ENCODE measurements around the gene HSPA12A. TPM values are rescaled to one million over a fixed set of nuclear protein-coding genes. Genes with fewer than 3 reads are reported as not detected.
A peak's percentile ranks its signal among the peaks of the same experiment; 100 is the strongest.

HSPA12A gene
- total and polyA plus RNA-seq, 2 of the 13 experiments (the other 11 are each of a cell fraction or from before 2014, with no cell fraction given), result 6.4 to 13.6 TPM

DNA sequence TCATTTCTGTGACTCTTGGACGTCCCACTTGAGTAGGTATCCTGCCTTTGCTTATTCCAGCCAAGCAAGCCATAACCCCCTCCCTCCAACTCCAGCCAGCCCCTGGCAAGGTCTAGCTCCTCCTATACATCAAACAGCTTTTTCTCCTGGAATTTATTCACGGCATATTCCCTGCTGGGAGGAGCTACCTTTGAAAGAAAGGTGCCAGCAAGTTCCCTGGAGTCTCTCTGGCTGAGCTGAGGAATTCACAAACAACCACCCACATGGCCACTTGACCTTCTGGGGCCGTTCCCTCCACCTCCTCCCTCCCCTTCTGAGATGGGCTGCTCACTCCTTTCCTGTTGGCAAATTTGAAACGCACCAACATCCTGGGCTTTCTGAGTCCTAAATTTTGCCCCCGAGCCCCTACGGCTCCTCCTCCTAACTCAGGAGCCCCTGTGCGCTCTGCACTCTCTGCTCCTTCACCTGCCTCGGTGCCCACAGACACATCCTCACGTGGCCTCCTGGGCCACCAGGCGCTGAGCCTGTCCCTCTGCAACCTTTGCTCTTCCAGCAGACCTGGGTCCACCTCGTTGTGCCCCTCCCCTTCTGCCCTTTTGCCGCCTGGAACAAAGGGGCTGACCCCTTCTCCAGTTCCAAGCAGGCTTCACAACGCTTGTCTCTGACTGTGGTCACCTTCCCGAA is 48.0 kb downstream of the HSPA12A start (continued):
- no peak for TF ChIP-seq ZNF318 (CRISPR knock-in tag; IDR thresholded peaks at IDR 0.05)
- no peak for TF ChIP-seq SRF (IDR thresholded peaks at IDR 0.05; ENCODE audit: low read depth, low read length)
- no peak for TF ChIP-seq PAX8 (CRISPR knock-in tag; IDR thresholded peaks at IDR 0.05; ENCODE audit: borderline replicate concordance)
- peak; percentile 11 for TF ChIP-seq SKI (IDR thresholded peaks at IDR 0.05; ENCODE audit: partially characterized antibody)
- TF ChIP-seq ZKSCAN5 (CRISPR knock-in tag; IDR thresholded peaks at IDR 0.05), result no peak
- TF ChIP-seq ZBTB42 (CRISPR knock-in tag; IDR thresholded peaks at IDR 0.05), result no peak
- TF ChIP-seq BHLHE40 (IDR thresholded peaks at IDR 0.05; ENCODE audit: low read length), result peak; percentile 55
- TF ChIP-seq, protein P1, sequence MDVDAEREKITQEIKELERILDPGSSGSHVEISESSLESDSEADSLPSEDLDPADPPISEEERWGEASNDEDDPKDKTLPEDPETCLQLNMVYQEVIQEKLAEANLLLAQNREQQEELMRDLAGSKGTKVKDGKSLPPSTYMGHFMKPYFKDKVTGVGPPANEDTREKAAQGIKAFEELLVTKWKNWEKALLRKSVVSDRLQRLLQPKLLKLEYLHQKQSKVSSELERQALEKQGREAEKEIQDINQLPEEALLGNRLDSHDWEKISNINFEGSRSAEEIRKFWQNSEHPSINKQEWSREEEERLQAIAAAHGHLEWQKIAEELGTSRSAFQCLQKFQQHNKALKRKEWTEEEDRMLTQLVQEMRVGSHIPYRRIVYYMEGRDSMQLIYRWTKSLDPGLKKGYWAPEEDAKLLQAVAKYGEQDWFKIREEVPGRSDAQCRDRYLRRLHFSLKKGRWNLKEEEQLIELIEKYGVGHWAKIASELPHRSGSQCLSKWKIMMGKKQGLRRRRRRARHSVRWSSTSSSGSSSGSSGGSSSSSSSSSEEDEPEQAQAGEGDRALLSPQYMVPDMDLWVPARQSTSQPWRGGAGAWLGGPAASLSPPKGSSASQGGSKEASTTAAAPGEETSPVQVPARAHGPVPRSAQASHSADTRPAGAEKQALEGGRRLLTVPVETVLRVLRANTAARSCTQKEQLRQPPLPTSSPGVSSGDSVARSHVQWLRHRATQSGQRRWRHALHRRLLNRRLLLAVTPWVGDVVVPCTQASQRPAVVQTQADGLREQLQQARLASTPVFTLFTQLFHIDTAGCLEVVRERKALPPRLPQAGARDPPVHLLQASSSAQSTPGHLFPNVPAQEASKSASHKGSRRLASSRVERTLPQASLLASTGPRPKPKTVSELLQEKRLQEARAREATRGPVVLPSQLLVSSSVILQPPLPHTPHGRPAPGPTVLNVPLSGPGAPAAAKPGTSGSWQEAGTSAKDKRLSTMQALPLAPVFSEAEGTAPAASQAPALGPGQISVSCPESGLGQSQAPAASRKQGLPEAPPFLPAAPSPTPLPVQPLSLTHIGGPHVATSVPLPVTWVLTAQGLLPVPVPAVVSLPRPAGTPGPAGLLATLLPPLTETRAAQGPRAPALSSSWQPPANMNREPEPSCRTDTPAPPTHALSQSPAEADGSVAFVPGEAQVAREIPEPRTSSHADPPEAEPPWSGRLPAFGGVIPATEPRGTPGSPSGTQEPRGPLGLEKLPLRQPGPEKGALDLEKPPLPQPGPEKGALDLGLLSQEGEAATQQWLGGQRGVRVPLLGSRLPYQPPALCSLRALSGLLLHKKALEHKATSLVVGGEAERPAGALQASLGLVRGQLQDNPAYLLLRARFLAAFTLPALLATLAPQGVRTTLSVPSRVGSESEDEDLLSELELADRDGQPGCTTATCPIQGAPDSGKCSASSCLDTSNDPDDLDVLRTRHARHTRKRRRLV (CRISPR knock-in tag; IDR thresholded peaks at IDR 0.05), result no peak
- peak; percentile 47; the same call in 1 of the 2 replicates for TF ChIP-seq SP4 (CRISPR knock-in tag; IDR thresholded peaks at IDR 0.05)
- TF ChIP-seq ZNF510 (CRISPR knock-in tag; IDR thresholded peaks at IDR 0.05; ENCODE audit: low read depth), result no peak
- TF ChIP-seq, protein P2, sequence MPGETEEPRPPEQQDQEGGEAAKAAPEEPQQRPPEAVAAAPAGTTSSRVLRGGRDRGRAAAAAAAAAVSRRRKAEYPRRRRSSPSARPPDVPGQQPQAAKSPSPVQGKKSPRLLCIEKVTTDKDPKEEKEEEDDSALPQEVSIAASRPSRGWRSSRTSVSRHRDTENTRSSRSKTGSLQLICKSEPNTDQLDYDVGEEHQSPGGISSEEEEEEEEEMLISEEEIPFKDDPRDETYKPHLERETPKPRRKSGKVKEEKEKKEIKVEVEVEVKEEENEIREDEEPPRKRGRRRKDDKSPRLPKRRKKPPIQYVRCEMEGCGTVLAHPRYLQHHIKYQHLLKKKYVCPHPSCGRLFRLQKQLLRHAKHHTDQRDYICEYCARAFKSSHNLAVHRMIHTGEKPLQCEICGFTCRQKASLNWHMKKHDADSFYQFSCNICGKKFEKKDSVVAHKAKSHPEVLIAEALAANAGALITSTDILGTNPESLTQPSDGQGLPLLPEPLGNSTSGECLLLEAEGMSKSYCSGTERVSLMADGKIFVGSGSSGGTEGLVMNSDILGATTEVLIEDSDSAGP (CRISPR knock-in tag; IDR thresholded peaks at IDR 0.05; ENCODE audit: borderline replicate concordance), result peak; percentile 50; the same call in 1 of the 2 replicates
- TF ChIP-seq LBX2 (CRISPR knock-in tag; IDR thresholded peaks at IDR 0.05; ENCODE audit: borderline replicate concordance), result no peak
- no peak for TF ChIP-seq TAF1 (CRISPR knock-in tag; IDR thresholded peaks at IDR 0.05)
